HepG2 (cell line): ENCODE data around the gene SERINC1. TPM values are rescaled to one million over a fixed set of nuclear protein-coding genes. Genes with fewer than 3 reads are reported as not detected.

ENCODE experiments used
- BATF2 ChIP-seq: sonication (generic); formaldehyde crosslinking; IDR thresholded peaks from 2 replicates; pipeline ENCODE4 v1.8.0; 2022; ENCODE audit warnings: mild to moderate bottlenecking, missing genetic modification reagents, moderate library complexity
- ELF4 ChIP-seq: sonication (generic); formaldehyde crosslinking; IDR thresholded peaks from 2 replicates; pipeline ENCODE4 v1.5.0; 2020; ENCODE audit warnings: missing genetic modification reagents, mild to moderate bottlenecking, moderate library complexity, borderline replicate concordance
- ERF ChIP-seq: IDR thresholded peaks from 2 replicates; pipeline ENCODE4 v1.6.1; 2018; ENCODE audit warnings: missing biosample characterization, missing genetic modification reagents
- GMEB2 ChIP-seq: IDR thresholded peaks from 2 replicates; pipeline ENCODE4 v1.6.1; 2016; ENCODE audit warnings: missing biosample characterization, missing genetic modification reagents, low read depth
- KDM5B ChIP-seq: sonication (generic); formaldehyde crosslinking; IDR thresholded peaks from 2 replicates; pipeline ENCODE4 v1.4.0; 2020; ENCODE audit warnings: missing genetic modification reagents, mild to moderate bottlenecking, borderline replicate concordance
- MAF1 ChIP-seq: sonication (generic); formaldehyde crosslinking; IDR thresholded peaks from 2 replicates; pipeline ENCODE4 v1.5.0; 2020; ENCODE audit warnings: missing genetic modification reagents, borderline replicate concordance
- MXD4 ChIP-seq: IDR thresholded peaks from 2 replicates; pipeline ENCODE4 v1.6.1; 2016; ENCODE audit warnings: mild to moderate bottlenecking, missing biosample characterization, missing genetic modification reagents
- NFIC ChIP-seq: IDR thresholded peaks from 2 replicates; pipeline ENCODE4 v1.6.1; 2012; ENCODE audit warnings: mild to moderate bottlenecking, low read length, inconsistent platforms
- THAP9 ChIP-seq: sonication (generic); formaldehyde crosslinking; IDR thresholded peaks from 2 replicates; pipeline ENCODE4; 2020; ENCODE audit warnings: missing genetic modification reagents, mild to moderate bottlenecking, borderline replicate concordance
- THYN1 ChIP-seq: sonication (generic); formaldehyde crosslinking; IDR thresholded peaks from 2 replicates; pipeline ENCODE4 v1.8.1; 2023; ENCODE audit warnings: low read depth, mild to moderate bottlenecking, moderate library complexity, missing genetic modification reagents, borderline replicate concordance
- TRAFD1 ChIP-seq: sonication (generic); formaldehyde crosslinking; IDR thresholded peaks from 2 replicates; pipeline ENCODE4 v1.5.1; 2020; ENCODE audit warnings: missing genetic modification reagents, mild to moderate bottlenecking, borderline replicate concordance
- ZBTB38 ChIP-seq: sonication (generic); formaldehyde crosslinking; IDR thresholded peaks from 2 replicates; pipeline ENCODE4 v1.5.1; 2020; ENCODE audit warnings: mild to moderate bottlenecking, missing genetic modification reagents
- ZBTB7A ChIP-seq: sonication (generic); formaldehyde crosslinking; IDR thresholded peaks from 2 replicates; pipeline ENCODE4 v1.8.0; 2022; ENCODE audit warnings: mild to moderate bottlenecking, missing genetic modification reagents
- ZNF430 ChIP-seq: sonication (generic); formaldehyde crosslinking; IDR thresholded peaks from 2 replicates; pipeline ENCODE4 v1.9.0; 2021; ENCODE audit warnings: mild to moderate bottlenecking, missing genetic modification reagents
- ZNF503 ChIP-seq: sonication (generic); formaldehyde crosslinking; IDR thresholded peaks from 2 replicates; pipeline ENCODE4 v1.4.0; 2020; ENCODE audit warnings: missing genetic modification reagents
- ZNF589 ChIP-seq: sonication (generic); formaldehyde crosslinking; conservative IDR thresholded peaks from 2 replicates; pipeline ENCODE4 v1.8.0; 2022; ENCODE audit warnings: mild to moderate bottlenecking, moderate library complexity, missing genetic modification reagents
- ZNF672 ChIP-seq: sonication (generic); formaldehyde crosslinking; IDR thresholded peaks from 2 replicates; pipeline ENCODE4 v1.8.1; 2022; ENCODE audit warnings: missing genetic modification reagents
- ZNF766 ChIP-seq: sonication (generic); formaldehyde crosslinking; IDR thresholded peaks from 2 replicates; pipeline ENCODE4 v1.5.0; 2020; ENCODE audit warnings: missing genetic modification reagents, borderline replicate concordance
- polyA plus RNA-seq, 8 experiments: library from polyadenylated mRNA; depleted of rRNA in 3 of 8; stranded (reverse) in 7 of 8; unstranded in 1 of 8; fragments of >200 nt; fragmentation: Illumina TruSeq in 4 of 8; extraction: Trizol in 4 of 8; gene quantifications; 2 replicates each; pipeline versions ENCODE4 v1.2.1 to v1.2.3, GENCODE V29; 2011 to 2016; ENCODE audit warnings: low read depth in 4 of 8, missing spikeins in 1 of 8, mixed read lengths in 1 of 8; ENCODE audit not compliant: insufficient read depth in 1 of 8
- total RNA-seq, 5 experiments: library from RNA; depleted of rRNA; stranded (reverse); fragments of >200 nt; fragmentation: Illumina TruSeq; extraction: Trizol; gene quantifications; 2 replicates each; pipeline ENCODE4 v1.2.3, GENCODE V29; 2016; ENCODE audit warnings: low read depth in 1 of 5

Gene SERINC1
- total and polyA plus RNA-seq, 2 of the 13 experiments (the other 11 are each of a cell fraction or from before 2014, with no cell fraction given): 93.5 to 112 TPM

GRCh38 chr6:122471107-122472021, at the start of gene SERINC1 (continued):
- TF ChIP-seq BATF2 (CRISPR knock-in tag): no peak
- TF ChIP-seq THYN1 (CRISPR knock-in tag): peak; percentile 77; the same call in 1 of the 2 replicates
- no peak for TF ChIP-seq ZNF589 (CRISPR knock-in tag)
- TF ChIP-seq ZNF766 (CRISPR knock-in tag): peak; percentile 73; the same call in 1 of the 2 replicates
- no peak for TF ChIP-seq ZNF672
- TF ChIP-seq ZNF430 (CRISPR knock-in tag): peak; percentile 22; the same call in 1 of the 2 replicates
- peak; percentile 73 for TF ChIP-seq GMEB2 (CRISPR knock-in tag)
- no peak for TF ChIP-seq ZBTB7A (CRISPR knock-in tag)
- TF ChIP-seq ELF4 (CRISPR knock-in tag): peak; percentile 95
- peak; percentile 77; the same call in 1 of the 2 replicates for TF ChIP-seq TRAFD1 (CRISPR knock-in tag)
- TF ChIP-seq MXD4 (CRISPR knock-in tag): peak; percentile 83; the same call in 1 of the 2 replicates
- TF ChIP-seq ZBTB38 (CRISPR knock-in tag): peak; percentile 32; the same call in 1 of the 2 replicates
- peak; percentile 89; the same call in 1 of the 2 replicates for TF ChIP-seq THAP9 (CRISPR knock-in tag)
- TF ChIP-seq ZNF503 (CRISPR knock-in tag): peak; percentile 68
- no peak for TF ChIP-seq MAF1 (CRISPR knock-in tag)
- peak; percentile 79 for TF ChIP-seq ERF (CRISPR knock-in tag)
- peak; percentile 95; the same call in 1 of the 2 replicates for TF ChIP-seq KDM5B (CRISPR knock-in tag)
- peak; percentile 14 for TF ChIP-seq NFIC
